CMK (cell line): ENCODE measurements around the gene GPR137.

Experiments used
- DNase-seq: peaks from one replicate; pipeline ENCODE4 v3.0.0-alpha.2; 2010; ENCODE audit warnings: low read depth

The GPR137 gene

GRCh38 chr11:64249563-64250414 is 35.9 kb upstream of the GPR137 start:
- no peak for DNase-seq

GRCh38 chr11:64250415-64251015 is 35.1 kb upstream of the GPR137 start:
- DNase-seq = no peak

GRCh38 chr11:64251016-64251752 is 34.5 kb upstream of the GPR137 start, which contains the start of gene PLCB3:
Gene PLCB3, plus strand, starts transcription at chr11:64251530. Its CDS starts 120 bp downstream, at chr11:64251650.
- no peak for DNase-seq

GRCh38 chr11:64251753-64252002 is 34.0 kb upstream of the GPR137 start:
- no peak for DNase-seq

- no peak for DNase-seq
Observed at GRCh38 chr11:64252003-64252872, 33.4 kb upstream of the GPR137 start.

- no peak for DNase-seq
Observed at GRCh38 chr11:64253043-64253442, 32.6 kb upstream of the GPR137 start.

GRCh38 chr11:64253481-64253880 is 32.2 kb upstream of the GPR137 start:
- DNase-seq = no peak

- no peak for DNase-seq
Observed at GRCh38 chr11:64254326-64254725, 31.3 kb upstream of the GPR137 start.

GRCh38 chr11:64255135-64256128 is 30.2 kb upstream of the GPR137 start:
- no peak for DNase-seq

GRCh38 chr11:64256300-64256699 is 29.3 kb upstream of the GPR137 start:
- DNase-seq = no peak

GRCh38 chr11:64258356-64258755 is 27.3 kb upstream of the GPR137 start:
- DNase-seq = no peak

- DNase-seq = no peak
Observed at GRCh38 chr11:64258946-64259532, 26.6 kb upstream of the GPR137 start.

- DNase-seq = no peak
Observed at GRCh38 chr11:64259533-64260067, 26.0 kb upstream of the GPR137 start.

- no peak for DNase-seq
Observed at GRCh38 chr11:64260147-64260708, 25.4 kb upstream of the GPR137 start.

- no peak for DNase-seq
Observed at GRCh38 chr11:64261556-64262080, 24.0 kb upstream of the GPR137 start.

- no peak for DNase-seq
Observed at GRCh38 chr11:64262271-64263002, 23.2 kb upstream of the GPR137 start.

- no peak for DNase-seq
Observed at GRCh38 chr11:64263021-64263946, 22.4 kb upstream of the GPR137 start.

- DNase-seq = no peak
Observed at GRCh38 chr11:64263947-64264317, 21.7 kb upstream of the GPR137 start.
